ENCODE measurements around the gene POM121. TPM values are rescaled to one million over a fixed set of nuclear protein-coding genes. Genes with fewer than 3 reads are reported as not detected.
"Not testable (repeated sequence)": the region's sequence is repeated elsewhere in the genome, so short reads cannot be mapped to it uniquely, and the experiment has no call there.

POM121 gene
- polyA plus RNA-seq, 1 of the 3 experiments (the other 2 are of a cell fraction), result 14.0 TPM

- H3K4me3 ChIP-seq (ENCODE audit: low read depth in 2 of 2, low read length in 1 of 2); H3K27ac ChIP-seq (ENCODE audit: low read depth in 2 of 2, low read length in 1 of 2); H3K9me2 ChIP-seq; H4K20me1 ChIP-seq (ENCODE audit: insufficient read depth); H3F3A ChIP-seq (replicated peaks; ENCODE audit: insufficient read depth); H3K9ac ChIP-seq; H2AFZ ChIP-seq (ENCODE audit: low read depth); POLR2A ChIA-PET; H3K9me3 ChIP-seq; H3K4me2 ChIP-seq; CTCF ChIA-PET; H3K4me1 ChIP-seq (ENCODE audit: control insufficient read depth in 1 of 2, insufficient read depth in 2 of 2, low read depth in 1 of 2, low read length in 1 of 2); H3K36me3 ChIP-seq (replicated peaks in 1 of 2; ENCODE audit: control insufficient read depth in 1 of 2, insufficient read depth in 2 of 2, low read length in 1 of 2); H3K79me2 ChIP-seq (ENCODE audit: insufficient read depth); H3K27me3 ChIP-seq (ENCODE audit: insufficient read depth); DNase-seq: not testable (repeated sequence)
- WGBS (ENCODE audit: low lambda C conversion rate), result 96% methylated on average over 3 of the region's 7 CpGs
Observed at GRCh38 chr7:72974781-72975180, 49.9 kb downstream of the POM121 start.

GRCh38 chr7:72975656-72976286, 50.9 kb downstream of the POM121 start:
- 94% methylated on average over 8 of the region's 55 CpGs for WGBS (ENCODE audit: low lambda C conversion rate)
- CTCF ChIA-PET; H3K27me3 ChIP-seq (ENCODE audit: insufficient read depth); H3F3A ChIP-seq (replicated peaks; ENCODE audit: insufficient read depth); H3K4me1 ChIP-seq (ENCODE audit: control insufficient read depth in 1 of 2, insufficient read depth in 2 of 2, low read depth in 1 of 2, low read length in 1 of 2); H3K4me3 ChIP-seq (ENCODE audit: low read depth in 2 of 2, low read length in 1 of 2); H3K79me2 ChIP-seq (ENCODE audit: insufficient read depth); H4K20me1 ChIP-seq (ENCODE audit: insufficient read depth); H3K9me2 ChIP-seq; H3K4me2 ChIP-seq; POLR2A ChIA-PET; DNase-seq; H3K27ac ChIP-seq (ENCODE audit: low read depth in 2 of 2, low read length in 1 of 2); H2AFZ ChIP-seq (ENCODE audit: low read depth); H3K9me3 ChIP-seq; H3K36me3 ChIP-seq (replicated peaks in 1 of 2; ENCODE audit: control insufficient read depth in 1 of 2, insufficient read depth in 2 of 2, low read length in 1 of 2); H3K9ac ChIP-seq: not testable (repeated sequence)

- H4K20me1 ChIP-seq (ENCODE audit: insufficient read depth); H3K4me1 ChIP-seq (ENCODE audit: control insufficient read depth in 1 of 2, insufficient read depth in 2 of 2, low read depth in 1 of 2, low read length in 1 of 2); H2AFZ ChIP-seq (ENCODE audit: low read depth); POLR2A ChIA-PET; CTCF ChIA-PET; H3K36me3 ChIP-seq (replicated peaks in 1 of 2; ENCODE audit: control insufficient read depth in 1 of 2, insufficient read depth in 2 of 2, low read length in 1 of 2); H3K9me2 ChIP-seq; H3K4me2 ChIP-seq; H3K27me3 ChIP-seq (ENCODE audit: insufficient read depth); H3K9ac ChIP-seq; H3K4me3 ChIP-seq (ENCODE audit: low read depth in 2 of 2, low read length in 1 of 2); H3K79me2 ChIP-seq (ENCODE audit: insufficient read depth); H3F3A ChIP-seq (replicated peaks; ENCODE audit: insufficient read depth); H3K27ac ChIP-seq (ENCODE audit: low read depth in 2 of 2, low read length in 1 of 2); DNase-seq; H3K9me3 ChIP-seq: not testable (repeated sequence)
- 95% methylated on average over 3 of the region's 12 CpGs for WGBS (ENCODE audit: low lambda C conversion rate)
Observed at GRCh38 chr7:72976434-72976833, 51.5 kb downstream of the POM121 start.

GRCh38 chr7:72980382-72980781, 55.5 kb downstream of the POM121 start:
- H3K9me2 ChIP-seq; H2AFZ ChIP-seq (ENCODE audit: low read depth); CTCF ChIA-PET; H3K27ac ChIP-seq (ENCODE audit: low read depth in 2 of 2, low read length in 1 of 2); H3K4me2 ChIP-seq; H3K36me3 ChIP-seq (replicated peaks in 1 of 2; ENCODE audit: control insufficient read depth in 1 of 2, insufficient read depth in 2 of 2, low read length in 1 of 2); H3F3A ChIP-seq (replicated peaks; ENCODE audit: insufficient read depth); H3K79me2 ChIP-seq (ENCODE audit: insufficient read depth); DNase-seq; H4K20me1 ChIP-seq (ENCODE audit: insufficient read depth); POLR2A ChIA-PET; H3K9ac ChIP-seq; H3K4me1 ChIP-seq (ENCODE audit: control insufficient read depth in 1 of 2, insufficient read depth in 2 of 2, low read depth in 1 of 2, low read length in 1 of 2); H3K4me3 ChIP-seq (ENCODE audit: low read depth in 2 of 2, low read length in 1 of 2); H3K9me3 ChIP-seq; H3K27me3 ChIP-seq (ENCODE audit: insufficient read depth): not testable (repeated sequence)
- no CpG with 5 or more reads among the region's 6 CpGs for WGBS (ENCODE audit: low lambda C conversion rate)

- POLR2A ChIA-PET; H3K9ac ChIP-seq; H3K36me3 ChIP-seq (replicated peaks in 1 of 2; ENCODE audit: control insufficient read depth in 1 of 2, insufficient read depth in 2 of 2, low read length in 1 of 2); H3K79me2 ChIP-seq (ENCODE audit: insufficient read depth); DNase-seq; H3K27me3 ChIP-seq (ENCODE audit: insufficient read depth); H3K4me1 ChIP-seq (ENCODE audit: control insufficient read depth in 1 of 2, insufficient read depth in 2 of 2, low read depth in 1 of 2, low read length in 1 of 2); H3K9me3 ChIP-seq; H3F3A ChIP-seq (replicated peaks; ENCODE audit: insufficient read depth); H3K4me2 ChIP-seq; H2AFZ ChIP-seq (ENCODE audit: low read depth); H3K27ac ChIP-seq (ENCODE audit: low read depth in 2 of 2, low read length in 1 of 2); H3K4me3 ChIP-seq (ENCODE audit: low read depth in 2 of 2, low read length in 1 of 2); CTCF ChIA-PET; H4K20me1 ChIP-seq (ENCODE audit: insufficient read depth); H3K9me2 ChIP-seq: not testable (repeated sequence)
- 94% methylated on average over 10 of the region's 11 CpGs for WGBS (ENCODE audit: low lambda C conversion rate)
Observed at GRCh38 chr7:72982084-72982483, 57.2 kb downstream of the POM121 start.

GRCh38 chr7:72990146-72990913, 65.4 kb downstream of the POM121 start:
- H3K9me3 ChIP-seq; H3K4me3 ChIP-seq (ENCODE audit: low read depth in 2 of 2, low read length in 1 of 2); CTCF ChIA-PET; DNase-seq; H2AFZ ChIP-seq (ENCODE audit: low read depth); POLR2A ChIA-PET; H3K9me2 ChIP-seq; H3K9ac ChIP-seq; H3F3A ChIP-seq (replicated peaks; ENCODE audit: insufficient read depth); H3K79me2 ChIP-seq (ENCODE audit: insufficient read depth); H3K36me3 ChIP-seq (replicated peaks in 1 of 2; ENCODE audit: control insufficient read depth in 1 of 2, insufficient read depth in 2 of 2, low read length in 1 of 2); H3K4me1 ChIP-seq (ENCODE audit: control insufficient read depth in 1 of 2, insufficient read depth in 2 of 2, low read depth in 1 of 2, low read length in 1 of 2); H3K4me2 ChIP-seq; H4K20me1 ChIP-seq (ENCODE audit: insufficient read depth); H3K27ac ChIP-seq (ENCODE audit: low read depth in 2 of 2, low read length in 1 of 2); H3K27me3 ChIP-seq (ENCODE audit: insufficient read depth): not testable (repeated sequence)
- 79% methylated on average over 11 of the region's 14 CpGs for WGBS (ENCODE audit: low lambda C conversion rate)
